Heart left ventricle (tissue), 13 donors: ENCODE data around the gene NOP56.

ENCODE experiments used
- CTCF ChIP-seq, 12 donors: fragments of 200-600 bp; sonication (generic) in 4 of 12; IDR thresholded peaks; one replicate each; pipeline versions ENCODE4 v1.5.0 to v1.8.0; 2018 to 2022; ENCODE audit warnings: antibody characterized with exemption in 12 of 12, mild to moderate bottlenecking in 5 of 12
- POLR2A ChIP-seq, 2 donors: fragments of 450-650 bp; IDR thresholded peaks; one replicate each; pipeline ENCODE4 v1.6.1; 2017; ENCODE audit warnings: antibody characterized with exemption in 2 of 2, mild to moderate bottlenecking in 2 of 2, moderate library complexity in 2 of 2
- donor health status: ischemic (EF 13 %, LVEDD 7.1; RV severe dilation, severe dysfunction).
- donor health status: DM: no; HTN: yes; CAD: no.
- donor health status: DM: no; HTN: no; CAD: no.
- donor health status: ischemic (EF 25% LVEDD 6.9; RV normal size, moderate dysfunction).
- donor health status: ischemic (EF 25% LVEDD 5.7; RV mildly dilated, moderate dysfunction).
- donor health status: ischemic (EF 35%, LVEDD 5.7; RV mildly dilated, moderate dysfunction).
- donor health status: nonischemic (EF 11% LVEDD 7.7; RV severe dilation, severe dysfunction).
- donor health status: DM: yes; HTN: yes; CAD: no.
- donor health status: PGD.
- donor health status: ischemic (EF 29% LVEDD 5.4; RV normal size, mild dysfunction).
- donor health status: nonischemic (EF 23%, LVEDD 6.1; RV moderate dilation, normal function).

DNA sequence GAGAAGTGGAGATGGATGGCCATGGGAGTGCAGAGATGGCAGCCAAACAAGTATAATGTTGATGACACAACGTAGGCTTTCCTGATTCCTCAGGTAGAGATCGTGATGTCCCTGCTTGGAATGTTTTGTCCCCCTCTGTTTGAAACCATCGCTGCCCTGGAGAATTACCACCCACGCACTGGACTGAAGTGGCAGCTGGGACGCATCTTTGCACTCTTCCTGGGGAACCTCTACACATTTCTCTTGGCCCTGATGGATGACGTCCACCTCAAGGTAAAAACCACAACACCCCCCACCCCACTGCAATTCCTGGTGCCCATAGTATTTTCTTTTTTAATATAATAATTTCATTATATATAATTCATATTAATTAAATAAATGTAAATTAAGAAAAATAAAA, 42.1 kb upstream of the NOP56 start:
- no peak for TF ChIP-seq POLR2A (IDR thresholded peaks at IDR 0.05)
- no peak for TF ChIP-seq CTCF (IDR thresholded peaks at IDR 0.05)
